T-helper 2 cell treated with Interferon-gamma antibody and Interleukin-4, amounts not matched to agents 5 μg/mL and 100 μg/mL, for 36 hours (primary cell): ENCODE measurements around the gene MEAK7.
"Not testable (repeated sequence)": the region's sequence is repeated elsewhere in the genome, so short reads cannot be mapped to it uniquely, and the experiment has no call there.

Experiments
- DNase-seq: peaks from one replicate; pipeline ENCODE4 v3.0.0; 2021; ENCODE audit warnings: low spot score
- H3K27ac Mint-ChIP-seq: one replicate; pipeline ENCODE4 v1.8.0; 2021; ENCODE audit warnings: mild to moderate bottlenecking, mixed read lengths
- H3K27me3 Mint-ChIP-seq: one replicate; pipeline ENCODE4 v1.8.0; 2021; ENCODE audit warnings: low read depth, mixed read lengths
- H3K36me3 Mint-ChIP-seq: one replicate; pipeline ENCODE4 v1.8.0; 2021; ENCODE audit warnings: low read depth, mixed read lengths
- H3K4me1 Mint-ChIP-seq: one replicate; pipeline ENCODE4 v1.8.0; 2021; ENCODE audit warnings: low read depth, mixed read lengths
- H3K4me3 Mint-ChIP-seq: one replicate; pipeline ENCODE4 v1.8.0; 2022; ENCODE audit warnings: mild to moderate bottlenecking, moderate library complexity, mixed read lengths
- H3K9me3 Mint-ChIP-seq: one replicate; pipeline ENCODE4 v1.8.0; 2021; ENCODE audit warnings: mixed read lengths

MEAK7 gene

DNA sequence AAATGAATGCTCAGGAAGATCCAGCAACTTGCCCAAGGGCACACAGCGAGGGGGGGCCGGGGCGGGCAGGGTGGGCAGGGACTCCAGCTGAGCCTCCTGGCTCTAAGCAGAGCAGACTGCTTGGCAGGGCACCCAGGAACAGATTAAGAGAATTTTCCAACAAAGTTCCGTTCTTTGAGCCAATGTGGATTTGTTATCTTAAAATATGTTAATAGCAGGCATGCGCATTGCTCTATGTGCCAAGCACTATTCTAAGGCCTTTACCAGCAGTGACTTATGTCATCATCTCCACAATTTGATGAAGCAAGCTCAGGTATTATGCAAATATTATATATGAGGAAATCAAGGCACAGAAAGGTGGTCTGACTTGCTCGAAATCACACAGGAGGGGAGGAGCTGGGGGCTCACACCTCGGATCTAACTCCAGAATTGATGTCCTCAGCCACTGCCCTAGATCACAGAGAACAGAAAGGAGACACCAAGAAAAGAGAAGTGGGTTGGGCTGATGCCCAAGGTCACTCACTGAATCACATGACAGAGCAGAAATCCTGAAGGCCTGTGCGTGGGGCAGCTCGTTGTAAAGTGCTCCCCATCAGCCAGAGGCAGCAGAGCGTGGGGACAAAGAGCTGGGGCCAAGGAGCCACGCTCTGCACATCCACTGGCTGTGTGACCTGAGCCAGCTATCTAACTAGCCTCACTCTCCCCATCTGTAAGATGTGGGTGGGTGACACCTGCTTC, 23.2 kb upstream of the MEAK7 start:
- H3K27ac Mint-ChIP-seq, result no peak overlapping the region
- H3K36me3 Mint-ChIP-seq, result peaks cover 63% of the 10 kb centered on the region
- H3K9me3 Mint-ChIP-seq, result peaks cover 21% of the 10 kb centered on the region
- DNase-seq, result no peak
- H3K4me1 Mint-ChIP-seq, result peaks cover 21% of the 10 kb centered on the region
- no peak overlapping the region for H3K4me3 Mint-ChIP-seq
- H3K27me3 Mint-ChIP-seq, result no peaks in the 10 kb centered on the region

DNA sequence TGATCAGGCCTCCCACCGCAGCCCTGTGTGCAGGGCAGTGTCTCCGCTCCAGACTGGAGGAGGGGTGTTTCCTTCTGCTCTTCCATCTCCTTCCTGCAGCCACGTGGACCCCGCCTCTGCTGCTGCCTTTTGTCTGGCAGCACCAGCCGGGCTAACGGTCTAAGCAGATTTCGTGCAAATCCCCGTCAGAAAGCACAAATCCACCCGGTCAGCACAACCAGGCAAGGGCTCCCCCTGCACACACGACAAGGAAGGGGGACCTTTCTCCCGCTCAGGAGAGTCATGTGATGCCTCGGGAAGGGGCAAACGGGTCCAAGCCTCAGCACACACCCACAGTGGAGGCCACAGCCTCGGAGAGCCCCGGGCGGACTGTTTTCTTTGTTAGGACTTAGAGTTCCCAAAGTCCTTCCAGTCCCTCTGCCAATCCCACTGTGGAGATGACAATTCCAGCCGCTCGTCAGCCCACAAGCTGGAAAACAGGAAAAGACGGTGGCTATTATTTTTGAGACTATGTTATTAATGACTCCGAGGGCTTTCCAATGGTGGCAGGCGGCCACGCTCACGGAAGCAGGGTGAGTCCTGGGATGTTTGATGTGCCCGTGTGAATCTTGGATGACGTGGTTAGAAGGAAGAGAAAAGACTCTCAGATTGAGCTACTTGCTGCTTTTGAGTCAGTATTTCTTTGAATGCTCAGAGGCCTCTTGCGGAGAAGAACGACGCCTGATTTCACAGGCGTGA, 22.5 kb upstream of the MEAK7 start:
- DNase-seq, result no peak
- Mint-ChIP-seq H3K4me3 (no peak overlapping the region), H3K27me3 (no peaks in the 10 kb centered on the region), H3K36me3 (peaks cover 62% of the 10 kb centered on the region), H3K4me1 (peaks cover 15% of the 10 kb centered on the region), H3K27ac (no peak overlapping the region), H3K9me3 (peaks cover 21% of the 10 kb centered on the region)

DNA sequence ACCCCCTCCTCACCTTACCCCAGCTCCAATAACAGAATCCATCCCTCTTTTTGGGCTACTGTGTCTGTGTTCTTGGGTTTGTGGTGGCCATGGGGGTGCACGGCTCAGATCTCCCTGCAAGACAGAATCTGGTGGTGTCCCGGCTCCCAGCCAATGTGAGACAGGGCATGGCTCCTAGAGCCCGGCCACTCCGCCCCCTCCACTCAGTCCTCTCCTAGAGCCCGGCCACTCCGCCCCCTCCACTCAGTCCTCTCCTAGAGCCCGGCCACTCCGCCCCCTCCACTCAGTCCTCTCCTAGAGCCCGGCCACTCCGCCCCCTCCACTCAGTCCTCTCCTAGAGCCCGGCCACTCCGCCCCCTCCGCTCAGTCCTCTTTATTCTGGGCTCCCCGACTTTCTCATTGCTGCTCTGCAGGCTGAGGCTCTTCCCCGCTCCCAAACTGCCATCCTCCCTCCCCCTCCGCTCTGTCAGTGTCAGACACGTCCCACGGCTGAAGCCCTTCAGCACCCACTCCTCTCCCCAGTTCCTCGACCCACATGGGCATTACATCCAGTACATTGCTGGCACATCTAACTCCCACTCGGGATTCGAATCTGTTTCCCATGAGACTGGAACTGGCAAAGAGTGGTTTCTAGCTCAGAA, 20.6 kb upstream of the MEAK7 start:
- H3K9me3 Mint-ChIP-seq, H3K27me3 Mint-ChIP-seq, H3K4me3 Mint-ChIP-seq, DNase-seq, H3K27ac Mint-ChIP-seq: not testable (repeated sequence)
- peaks cover 50% of the 10 kb centered on the region for H3K36me3 Mint-ChIP-seq
- peaks cover 22% of the 10 kb centered on the region for H3K4me1 Mint-ChIP-seq

DNA sequence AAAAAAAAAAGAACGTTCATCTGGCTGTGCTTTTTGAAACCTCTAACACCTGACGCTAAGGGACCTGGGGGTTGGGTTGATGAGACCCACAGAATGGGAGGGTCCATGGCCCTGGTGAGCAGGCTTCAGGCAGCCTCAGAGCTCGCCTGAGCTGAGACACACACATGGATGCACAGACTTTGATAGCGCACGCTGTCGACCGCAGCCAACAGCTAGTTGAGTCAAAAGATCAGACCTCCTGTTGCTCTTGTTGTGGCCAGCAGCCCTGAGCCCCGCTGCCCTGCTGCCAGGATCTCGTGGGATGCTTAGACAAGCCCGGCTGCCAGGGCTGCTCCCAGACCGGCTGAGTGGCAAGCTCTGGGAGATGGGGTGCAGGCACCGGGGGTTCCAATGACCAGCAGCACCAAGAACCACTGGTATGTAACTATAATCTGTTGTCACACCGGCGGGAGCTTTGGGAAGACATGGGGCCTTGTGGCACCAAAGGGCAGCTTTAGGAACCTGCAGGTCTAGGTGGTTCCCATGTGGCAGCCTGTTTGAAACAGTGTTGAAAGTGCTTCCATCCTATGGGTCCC, 20.0 kb upstream of the MEAK7 start:
- H3K36me3 Mint-ChIP-seq, result peaks cover 46% of the 10 kb centered on the region
- no peaks in the 10 kb centered on the region for H3K27me3 Mint-ChIP-seq
- no peak for DNase-seq
- no peak overlapping the region for H3K4me3 Mint-ChIP-seq
- H3K9me3 Mint-ChIP-seq, result peaks cover 3% of the 10 kb centered on the region
- peaks cover 28% of the 10 kb centered on the region for H3K4me1 Mint-ChIP-seq
- H3K27ac Mint-ChIP-seq, result no peak overlapping the region

DNA sequence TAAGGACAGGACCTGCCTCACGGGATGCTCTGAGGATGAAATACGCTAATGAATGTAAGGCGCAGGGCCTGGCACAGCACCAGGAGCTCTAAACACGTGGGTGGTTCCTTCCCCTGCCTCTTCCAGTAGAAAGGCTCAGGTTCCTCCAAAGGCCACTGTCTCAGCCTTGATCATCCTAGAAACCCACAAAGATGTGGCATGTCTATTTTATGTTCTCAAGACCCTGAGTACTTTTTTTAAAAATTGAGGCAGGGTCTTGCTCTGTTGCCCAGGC, 17.0 kb upstream of the MEAK7 start:
- H3K27ac Mint-ChIP-seq, result no peak overlapping the region
- DNase-seq, result no peak
- peaks cover 41% of the 10 kb centered on the region for H3K4me1 Mint-ChIP-seq
- no peak overlapping the region for H3K4me3 Mint-ChIP-seq
- H3K36me3 Mint-ChIP-seq, result peaks cover 31% of the 10 kb centered on the region
- no peaks in the 10 kb centered on the region for H3K27me3 Mint-ChIP-seq
- H3K9me3 Mint-ChIP-seq, result no peaks in the 10 kb centered on the region

DNA sequence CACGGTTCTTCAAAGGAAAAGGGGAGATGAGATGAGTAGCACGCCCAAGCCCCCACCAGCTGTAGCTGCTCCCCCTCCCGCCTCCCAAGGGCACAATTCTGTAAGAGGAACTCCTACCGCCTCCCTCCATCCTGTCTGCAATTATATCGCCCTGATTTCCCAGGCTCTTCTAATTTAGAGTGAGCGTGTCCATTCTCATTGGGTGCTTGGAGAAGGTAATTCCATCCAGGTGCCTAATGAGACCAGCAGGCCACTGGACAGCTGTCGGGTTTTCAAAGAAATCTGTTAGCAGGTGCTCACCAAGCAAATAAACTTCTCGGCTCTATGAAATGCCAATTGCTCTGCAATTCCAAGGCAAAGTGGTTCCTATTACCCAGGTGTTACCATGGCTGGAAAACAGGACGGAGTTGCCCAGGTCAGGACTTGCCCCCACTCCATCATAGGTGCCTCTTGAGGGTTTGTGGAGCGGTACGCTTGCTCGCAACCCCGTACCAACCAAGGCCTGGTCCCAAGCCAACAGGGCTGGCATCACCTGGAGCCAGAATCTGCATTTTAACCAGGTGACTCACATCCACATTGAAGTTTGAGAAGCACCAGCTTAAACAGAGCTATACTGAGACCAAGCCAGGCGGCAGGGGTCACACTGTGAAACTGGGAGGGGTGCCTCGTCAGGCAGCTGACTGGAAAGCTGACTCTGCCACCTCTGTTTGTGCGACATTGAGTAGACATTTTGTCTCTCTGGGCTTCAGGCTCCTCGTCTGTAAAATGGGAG, 16.5 kb upstream of the MEAK7 start:
- no peaks in the 10 kb centered on the region for H3K27me3 Mint-ChIP-seq
- no peak for DNase-seq
- no peak overlapping the region for H3K4me3 Mint-ChIP-seq
- H3K27ac Mint-ChIP-seq, result peak overlapping the region; percentile 89
- H3K4me1 Mint-ChIP-seq, result peaks cover 45% of the 10 kb centered on the region
- peaks cover 34% of the 10 kb centered on the region for H3K36me3 Mint-ChIP-seq
- no peaks in the 10 kb centered on the region for H3K9me3 Mint-ChIP-seq

DNA sequence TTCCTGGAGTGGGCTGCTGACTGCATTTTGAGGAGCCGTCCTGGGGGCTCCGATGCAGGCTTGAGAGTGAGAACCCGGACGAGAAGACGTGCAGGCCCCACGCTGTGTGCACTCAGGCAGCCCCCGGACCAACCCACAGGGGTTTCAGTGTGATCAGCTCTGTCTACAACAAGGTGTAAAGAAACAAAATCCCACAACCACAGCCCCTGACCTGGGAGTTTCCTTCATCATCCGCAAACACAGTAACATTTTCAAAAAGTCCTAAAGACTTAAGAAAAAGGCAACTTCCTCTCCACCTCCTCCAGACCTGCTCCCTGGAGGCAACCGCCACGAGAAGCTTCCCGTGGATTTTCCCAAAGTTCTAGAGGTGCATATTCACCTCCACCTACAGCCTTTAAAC, 15.4 kb upstream of the MEAK7 start:
- Mint-ChIP-seq H3K4me3 (peak overlapping the region; percentile 54), H3K27ac (peak overlapping the region; percentile 89), H3K9me3 (no peaks in the 10 kb centered on the region), H3K36me3 (peaks cover 32% of the 10 kb centered on the region), H3K4me1 (peaks cover 47% of the 10 kb centered on the region), H3K27me3 (no peaks in the 10 kb centered on the region)
- DNase-seq, result no peak

DNA sequence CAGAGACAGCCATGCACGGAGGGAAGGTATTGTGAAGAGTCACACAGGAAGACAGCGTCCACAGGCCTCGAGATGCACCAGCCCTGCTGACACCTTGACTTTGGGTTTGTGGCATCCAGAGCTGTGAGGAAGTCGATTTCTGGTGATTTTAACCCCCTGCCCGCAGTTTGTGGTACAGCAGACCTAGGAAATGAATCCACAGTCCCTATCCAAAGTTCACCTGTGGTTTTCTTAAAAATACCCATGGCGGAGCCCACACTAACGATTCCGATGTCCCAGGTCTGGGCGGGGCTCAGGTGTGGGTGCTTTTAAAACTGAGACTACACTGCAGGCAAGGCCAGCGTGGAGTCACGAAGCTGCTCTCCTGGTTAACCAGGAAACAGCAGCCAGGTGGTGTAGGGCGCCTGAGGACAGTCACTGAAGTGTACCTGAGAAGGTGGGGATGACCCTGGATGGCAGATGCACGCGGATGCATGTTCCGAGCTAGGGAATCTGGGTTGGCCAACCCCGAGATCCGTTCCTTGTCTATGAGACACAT, 14.4 kb upstream of the MEAK7 start:
- Mint-ChIP-seq H3K4me3 (peak overlapping the region; percentile 33), H3K4me1 (peaks cover 57% of the 10 kb centered on the region), H3K36me3 (peaks cover 35% of the 10 kb centered on the region), H3K27ac (peak overlapping the region; percentile 89), H3K9me3 (no peaks in the 10 kb centered on the region), H3K27me3 (no peaks in the 10 kb centered on the region)
- DNase-seq, result peak; percentile 71

DNA sequence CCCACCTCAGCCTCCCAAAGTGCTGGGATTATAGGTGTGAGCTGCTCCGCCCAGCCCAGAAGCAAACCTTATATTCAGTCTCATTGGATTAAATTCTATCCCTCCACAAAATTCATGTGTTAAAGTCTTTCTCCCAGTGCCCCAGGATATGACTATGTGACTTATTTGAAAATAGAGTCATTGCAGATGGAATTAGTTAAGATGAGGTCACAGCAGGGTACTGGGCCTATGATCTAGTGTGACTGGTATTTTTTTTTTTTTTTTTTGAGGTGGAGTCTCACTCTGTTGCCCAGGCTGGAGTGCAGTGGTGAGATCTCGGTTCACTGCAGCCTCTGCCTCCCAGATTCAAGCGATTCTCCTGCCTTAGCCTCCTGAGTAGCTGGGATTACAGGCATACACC, 13.8 kb upstream of the MEAK7 start:
- H3K36me3 Mint-ChIP-seq, result peaks cover 36% of the 10 kb centered on the region
- peaks cover 62% of the 10 kb centered on the region for H3K4me1 Mint-ChIP-seq
- not testable (repeated sequence) for DNase-seq

DNA sequence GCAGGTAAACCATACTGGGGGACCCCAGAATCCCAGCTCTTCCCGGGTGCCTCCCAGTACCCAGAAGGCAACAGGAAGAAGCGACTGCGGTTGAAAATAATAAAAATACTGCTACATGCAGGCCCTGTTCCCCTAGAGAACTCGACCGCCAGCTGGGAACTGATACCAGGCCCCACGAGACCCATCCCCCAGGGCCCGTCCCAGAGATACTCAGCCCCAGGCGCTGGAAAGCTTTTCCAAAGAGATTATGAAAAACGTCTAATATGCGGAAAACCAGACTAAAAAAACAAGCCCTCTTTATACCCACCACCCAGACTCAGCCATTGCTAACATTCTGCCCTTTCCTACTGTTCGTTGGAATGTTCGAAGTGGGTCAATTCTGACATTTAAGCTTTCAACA, 12.9 kb upstream of the MEAK7 start:
- Mint-ChIP-seq H3K4me3 (peak overlapping the region; percentile 53), H3K4me1 (peaks cover 68% of the 10 kb centered on the region), H3K9me3 (no peaks in the 10 kb centered on the region), H3K27me3 (no peaks in the 10 kb centered on the region), H3K36me3 (peaks cover 34% of the 10 kb centered on the region), H3K27ac (peak overlapping the region; percentile 89)
- no peak for DNase-seq

More for the DNA sequence above, 13.8 kb upstream of the MEAK7 start:
- Mint-ChIP-seq H3K27ac (peak overlapping the region; percentile 89), H3K4me3 (peak overlapping the region; percentile 53)
- H3K27me3 Mint-ChIP-seq, H3K9me3 Mint-ChIP-seq: not testable (repeated sequence)

DNA sequence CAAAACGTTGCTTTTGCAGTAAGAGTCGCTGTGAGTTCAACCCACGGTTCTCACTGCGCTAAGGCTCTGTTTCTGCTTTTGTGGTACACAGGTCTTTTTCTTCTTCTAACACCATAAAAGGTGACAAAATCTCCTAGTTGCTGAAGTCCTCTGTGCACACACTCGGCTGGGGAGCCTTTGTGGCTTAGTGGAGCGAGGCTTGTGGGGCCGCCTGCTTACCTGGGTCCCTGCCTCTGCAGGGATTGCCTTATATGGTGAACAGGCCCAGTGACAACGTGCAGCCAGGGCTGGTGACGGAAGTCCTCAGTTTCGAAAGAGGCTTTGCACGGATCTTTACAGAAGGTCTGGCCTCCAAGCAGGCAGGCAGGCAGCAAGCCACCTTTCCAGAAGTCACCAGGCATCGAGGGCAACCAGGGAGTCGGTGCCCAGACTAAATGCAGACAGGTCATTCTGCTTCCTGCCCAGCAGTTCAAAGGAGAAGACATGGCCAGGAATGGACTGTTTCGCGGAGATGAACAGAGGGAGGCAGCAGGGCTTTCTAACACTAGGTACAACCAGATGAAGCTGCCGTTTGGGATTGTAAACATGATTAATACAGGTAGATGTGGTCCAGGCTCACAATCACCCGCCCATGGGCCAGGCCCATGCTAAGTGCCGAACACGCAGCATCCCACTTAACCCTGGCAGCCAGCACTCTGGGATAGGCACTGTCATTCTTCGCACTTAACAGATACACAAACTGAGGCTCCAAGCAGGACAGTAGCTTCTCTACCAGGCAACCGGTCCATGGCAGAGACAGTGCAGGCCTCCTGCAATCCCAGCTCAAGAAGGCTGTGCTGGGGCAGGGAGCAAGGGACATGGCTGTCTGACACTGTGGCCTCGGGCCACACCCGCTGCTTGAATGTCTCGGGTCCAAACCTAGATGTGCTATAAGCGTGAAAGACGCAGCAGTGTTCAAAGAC, 10.7 kb upstream of the MEAK7 start:
- peak; percentile 80 for DNase-seq
- no peaks in the 10 kb centered on the region for H3K27me3 Mint-ChIP-seq
- peak overlapping the region; percentile 84 for H3K4me3 Mint-ChIP-seq
- peaks cover 74% of the 10 kb centered on the region for H3K4me1 Mint-ChIP-seq
- peak overlapping the region; percentile 98 for H3K27ac Mint-ChIP-seq
- H3K36me3 Mint-ChIP-seq, result peaks cover 34% of the 10 kb centered on the region
- H3K9me3 Mint-ChIP-seq, result no peaks in the 10 kb centered on the region

DNA sequence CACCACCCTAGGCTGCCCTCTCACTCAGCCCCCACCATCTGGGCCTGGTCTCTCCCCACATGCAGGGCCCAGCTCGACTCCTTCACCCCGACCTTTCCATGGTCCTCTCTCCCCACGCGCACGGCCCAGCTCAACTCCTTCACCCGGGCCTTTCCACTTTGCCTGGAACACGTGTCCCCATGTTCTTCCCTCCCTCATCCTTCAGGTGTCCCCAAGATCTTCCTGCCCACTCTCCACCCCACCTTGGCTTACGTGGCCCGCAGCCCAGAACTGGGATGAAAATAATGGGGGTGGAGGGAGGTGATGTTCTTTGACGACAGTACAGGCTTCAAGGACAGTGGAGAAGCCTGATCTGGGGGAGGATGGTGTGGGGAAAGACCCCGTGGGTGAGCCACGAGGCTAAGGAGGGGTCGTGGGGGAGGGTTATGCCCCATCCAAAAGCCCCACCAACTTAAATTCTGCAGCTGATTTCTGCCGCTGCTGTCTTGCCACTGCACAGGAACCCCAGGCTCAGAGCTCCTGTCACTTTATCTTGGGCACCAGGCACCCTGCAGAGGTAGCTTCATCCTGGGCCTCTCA, 9.9 kb upstream of the MEAK7 start:
- Mint-ChIP-seq H3K4me3 (peak overlapping the region; percentile 84), H3K9me3 (no peaks in the 10 kb centered on the region), H3K4me1 (peaks cover 69% of the 10 kb centered on the region), H3K27me3 (no peaks in the 10 kb centered on the region), H3K36me3 (peaks cover 33% of the 10 kb centered on the region), H3K27ac (peak overlapping the region; percentile 98)
- no peak for DNase-seq
